T-helper 1 cell treated with Interleukin-12 subunit alpha and Interleukin-12 subunit beta and Interleukin-4 antibody, amounts not matched to agents 30 μg/mL and 1 μg/mL, for 36 hours (primary cell): ENCODE data around the gene HLA-DOB.

Experiments used
- H3K27ac Mint-ChIP-seq: one replicate; pipeline ENCODE4 v1.8.0; 2021; ENCODE audit warnings: mild to moderate bottlenecking, mixed read lengths
- H3K27me3 Mint-ChIP-seq: one replicate; pipeline ENCODE4 v1.8.0; 2021; ENCODE audit warnings: low read depth, mixed read lengths
- H3K36me3 Mint-ChIP-seq: one replicate; pipeline ENCODE4 v1.8.0; 2021; ENCODE audit warnings: low read depth, mixed read lengths
- H3K4me1 Mint-ChIP-seq: one replicate; pipeline ENCODE4 v1.8.0; 2021; ENCODE audit warnings: low read depth, mixed read lengths
- H3K4me3 Mint-ChIP-seq: one replicate; pipeline ENCODE4 v1.8.0; 2021; ENCODE audit warnings: mild to moderate bottlenecking, moderate library complexity, mixed read lengths
- H3K9me3 Mint-ChIP-seq: one replicate; pipeline ENCODE4 v1.8.0; 2021; ENCODE audit warnings: mixed read lengths

The HLA-DOB gene

DNA sequence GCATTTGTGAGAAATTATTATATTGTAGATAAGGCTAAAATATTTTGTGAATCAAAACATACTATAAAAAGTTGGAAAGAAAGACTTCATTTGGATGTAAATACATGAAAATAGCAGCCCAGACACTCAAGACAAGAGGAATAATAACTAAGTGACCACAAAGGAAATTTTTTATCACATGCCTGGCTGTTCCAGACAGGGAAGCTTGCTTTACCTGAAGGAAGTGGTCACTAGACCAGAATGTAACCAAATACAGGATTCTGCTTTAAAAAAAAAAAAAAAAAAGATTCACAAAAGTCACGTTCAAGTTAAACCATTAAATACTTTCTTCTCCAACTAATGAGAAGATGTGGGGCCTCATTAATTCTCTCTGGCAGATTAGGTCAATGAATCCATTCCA lies 44.1 kb downstream of the HLA-DOB start:
- no peak overlapping the region for H3K4me3 Mint-ChIP-seq
- peaks cover 76% of the 10 kb centered on the region for H3K27me3 Mint-ChIP-seq
- H3K36me3 Mint-ChIP-seq, result no peaks in the 10 kb centered on the region
- H3K9me3 Mint-ChIP-seq, result no peaks in the 10 kb centered on the region
- no peaks in the 10 kb centered on the region for H3K4me1 Mint-ChIP-seq
- H3K27ac Mint-ChIP-seq, result no peak overlapping the region

DNA sequence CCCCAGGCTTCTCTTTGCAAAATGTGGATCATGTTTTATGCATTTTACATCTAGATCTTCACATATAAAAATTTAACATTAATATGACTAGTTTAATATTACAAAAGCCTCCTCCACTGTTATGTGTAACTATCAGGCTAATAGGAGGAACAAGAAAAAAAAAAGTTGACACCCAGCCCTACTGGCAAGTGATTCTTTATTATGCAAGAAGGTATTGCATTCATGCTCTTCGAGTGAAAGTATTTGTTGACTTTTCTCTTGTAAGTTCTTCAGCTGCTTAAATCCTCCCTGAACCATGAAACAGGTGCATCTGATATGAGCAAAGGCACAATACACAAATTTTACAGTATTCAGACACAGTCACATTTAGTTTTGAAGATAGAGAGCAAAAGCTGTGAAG lies 52.8 kb downstream of the HLA-DOB start:
- Mint-ChIP-seq H3K27ac (no peak overlapping the region), H3K4me3 (no peak overlapping the region), H3K27me3 (peaks cover 54% of the 10 kb centered on the region), H3K9me3 (no peaks in the 10 kb centered on the region), H3K36me3 (no peaks in the 10 kb centered on the region), H3K4me1 (no peaks in the 10 kb centered on the region)

DNA sequence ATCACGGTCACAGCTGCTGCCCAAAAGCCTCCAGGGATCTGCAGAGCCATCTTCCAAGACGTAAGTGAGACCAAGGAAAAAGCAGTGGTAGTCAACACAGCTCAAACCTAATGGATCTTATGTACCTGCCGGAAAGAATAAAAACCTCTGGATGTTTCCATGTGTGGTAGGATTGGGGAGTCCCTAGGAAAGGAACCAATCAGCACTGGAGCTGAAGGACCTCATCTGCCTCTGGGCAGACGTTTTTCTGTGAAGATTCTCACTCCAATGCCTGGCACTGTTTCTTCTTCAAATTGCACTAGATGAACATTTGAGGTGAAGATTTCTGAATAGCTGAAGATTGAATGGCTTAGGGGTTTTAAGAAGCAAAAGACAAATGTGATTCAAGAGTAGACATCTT lies 53.4 kb downstream of the HLA-DOB start, which contains the start of gene HLA-DQB2:
TSS of gene HLA-DQB2 (minus strand) at position 112 of the 400 bp plus-strand sequence. CDS start at position 50, 62 bp downstream.
- H3K27me3 Mint-ChIP-seq, result peaks cover 49% of the 10 kb centered on the region
- no peaks in the 10 kb centered on the region for H3K9me3 Mint-ChIP-seq
- no peak within 1 kb of the TSS for H3K27ac Mint-ChIP-seq
- no peaks in the 10 kb centered on the region for H3K4me1 Mint-ChIP-seq
- H3K36me3 Mint-ChIP-seq, result no peaks in the 10 kb centered on the region
- H3K4me3 Mint-ChIP-seq, result no peak within 1 kb of the TSS
